GM20431 (cell line): ENCODE results near the gene KNCN.

Source experiments
- in situ Hi-C: fragments of 300-500 bp; cut with MseI, MboI; formaldehyde crosslinking; loops from one replicate; pipeline ENCODE4 v1.15.0; 2020; ENCODE audit warnings: low sequenced_read_pairs; ENCODE audit not compliant: unreplicated experiment

KNCN gene

GRCh38 chr1:46512135-46512791 is 39.2 kb downstream of the KNCN start:
- in situ Hi-C loops, result no loop called here

GRCh38 chr1:46510998-46511365 is 40.5 kb downstream of the KNCN start:
- in situ Hi-C loops, result no loop called here

DNA sequence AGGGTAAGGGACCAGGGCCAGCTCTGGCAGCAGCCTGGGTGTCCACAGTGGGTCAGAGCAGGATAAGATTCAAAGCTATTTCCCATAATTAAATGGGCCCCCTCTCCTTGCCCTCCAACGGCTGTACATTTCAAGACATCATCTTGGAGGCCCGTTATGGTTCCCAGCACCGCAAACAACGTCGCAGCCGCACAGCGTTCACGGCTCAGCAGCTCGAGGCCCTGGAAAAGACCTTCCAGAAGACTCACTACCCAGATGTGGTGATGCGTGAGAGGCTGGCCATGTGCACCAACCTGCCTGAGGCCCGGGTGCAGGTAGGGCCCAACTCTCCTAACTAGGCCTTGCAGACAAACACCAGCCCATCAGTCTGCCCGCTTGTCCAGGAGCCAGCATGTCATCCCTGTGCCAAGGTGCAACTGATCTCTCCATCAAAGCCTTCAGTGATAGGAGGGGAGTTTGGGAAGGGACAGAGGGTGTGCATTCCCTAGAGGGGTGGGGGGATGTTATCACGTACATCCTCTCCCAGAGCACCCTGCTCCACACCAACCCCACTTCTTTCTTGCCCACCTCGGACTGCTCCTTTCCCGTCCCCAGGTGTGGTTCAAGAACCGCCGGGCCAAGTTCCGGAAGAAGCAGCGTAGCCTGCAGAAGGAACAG is 41.0 kb downstream of the KNCN start:
- in situ Hi-C loops, result no loop called here

GRCh38 chr1:46508757-46509156 is 42.7 kb downstream of the KNCN start:
- in situ Hi-C loops, result no loop called here

- in situ Hi-C loops, result no loop called here
Measured at GRCh38 chr1:46506470-46507219, 44.8 kb downstream of the KNCN start.

- in situ Hi-C loops, result no loop called here
Measured at GRCh38 chr1:46503421-46503820, 48.0 kb downstream of the KNCN start.

- in situ Hi-C loops, result no loop called here
Measured at GRCh38 chr1:46501528-46501927, 49.9 kb downstream of the KNCN start.

- in situ Hi-C loops, result no loop called here
Measured at GRCh38 chr1:46497665-46498064, 53.8 kb downstream of the KNCN start.

- in situ Hi-C loops, result no loop called here
Measured at GRCh38 chr1:46497020-46497419, 54.4 kb downstream of the KNCN start.

DNA sequence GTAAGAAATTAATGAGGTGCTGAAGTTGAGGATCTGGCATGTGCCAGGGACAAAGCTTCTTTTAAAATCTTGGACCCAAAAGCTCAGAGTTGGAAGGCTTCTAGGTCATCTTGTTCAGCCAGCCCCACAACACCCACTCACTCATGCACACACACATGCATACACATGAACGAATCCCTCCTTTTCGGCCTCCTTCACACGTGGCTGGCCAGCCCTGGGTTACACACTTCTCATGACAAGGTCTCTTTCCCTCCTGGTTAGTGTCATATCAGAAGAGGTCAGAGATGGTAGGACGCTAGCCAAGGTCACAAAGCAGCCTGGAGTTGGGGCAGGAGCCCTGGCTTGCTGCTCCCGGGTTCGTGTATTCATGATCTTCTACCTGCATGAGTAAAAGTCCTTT is 54.9 kb downstream of the KNCN start:
- in situ Hi-C loops, result no loop called here

DNA sequence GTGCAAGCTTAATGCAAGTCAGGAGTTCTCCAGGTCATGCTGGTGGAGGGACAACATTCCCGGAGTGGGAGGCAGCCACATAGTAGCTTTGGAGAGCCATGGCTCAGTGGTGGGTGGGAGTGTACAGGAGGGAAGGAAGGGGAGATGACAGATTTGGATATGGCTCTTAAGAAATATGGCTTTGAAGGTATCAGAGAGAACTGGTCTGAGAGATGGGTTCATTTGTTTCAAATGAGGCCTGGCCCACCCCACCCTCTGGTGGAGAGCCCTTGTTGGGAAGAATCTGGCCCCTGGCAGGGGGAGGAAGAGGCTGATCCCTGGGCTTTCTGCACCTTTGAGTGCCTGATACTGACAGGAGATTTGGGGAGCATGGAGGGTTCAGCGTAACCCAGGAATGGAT is 55.7 kb downstream of the KNCN start:
- in situ Hi-C loops, result no loop called here
